NB4 (cell line): ENCODE results near the gene NADSYN1.

Source experiments
- CTCF ChIP-seq: IDR thresholded peaks from one replicate; pipeline ENCODE4 v1.5.1; 2012; ENCODE audit warnings: low read depth, low read length
- MAX ChIP-seq: IDR thresholded peaks from 2 replicates; pipeline ENCODE4 v1.6.1; 2011; ENCODE audit warnings: low read depth, low read length
- MYC ChIP-seq: IDR thresholded peaks from 2 replicates; pipeline ENCODE4 v1.6.1; 2011; ENCODE audit warnings: low read depth, low read length
- POLR2A ChIP-seq: IDR thresholded peaks from 2 replicates; pipeline ENCODE4 v1.6.1; 2011; ENCODE audit warnings: mild to moderate bottlenecking; ENCODE audit not compliant: insufficient read length; ENCODE audit errors: extremely low read depth

DNA sequence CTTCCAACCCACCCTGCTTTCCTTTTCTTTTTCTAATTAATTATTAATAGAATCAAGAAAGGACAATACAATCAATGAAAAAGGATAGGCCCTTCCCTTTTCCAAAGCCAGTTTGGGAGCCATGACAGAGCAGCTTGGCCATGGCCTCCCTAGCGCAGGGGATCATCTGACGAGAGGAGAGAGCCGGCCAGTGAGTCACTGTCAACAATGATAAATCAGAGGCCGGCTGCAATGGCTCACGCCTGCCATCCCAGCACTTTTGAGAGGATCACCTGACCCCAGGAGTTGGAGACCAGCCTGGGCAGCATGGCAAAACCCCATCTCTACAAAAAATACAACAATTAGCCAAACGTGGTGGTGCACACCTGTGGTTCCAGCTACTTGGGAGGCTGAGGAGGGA, 46.5 kb downstream of the NADSYN1 start:
- TF ChIP-seq POLR2A: no peak
- TF ChIP-seq CTCF: no peak
- no peak for TF ChIP-seq MAX
- TF ChIP-seq MYC: no peak
